ENCODE data around the gene CTNNBIP1.

DNA sequence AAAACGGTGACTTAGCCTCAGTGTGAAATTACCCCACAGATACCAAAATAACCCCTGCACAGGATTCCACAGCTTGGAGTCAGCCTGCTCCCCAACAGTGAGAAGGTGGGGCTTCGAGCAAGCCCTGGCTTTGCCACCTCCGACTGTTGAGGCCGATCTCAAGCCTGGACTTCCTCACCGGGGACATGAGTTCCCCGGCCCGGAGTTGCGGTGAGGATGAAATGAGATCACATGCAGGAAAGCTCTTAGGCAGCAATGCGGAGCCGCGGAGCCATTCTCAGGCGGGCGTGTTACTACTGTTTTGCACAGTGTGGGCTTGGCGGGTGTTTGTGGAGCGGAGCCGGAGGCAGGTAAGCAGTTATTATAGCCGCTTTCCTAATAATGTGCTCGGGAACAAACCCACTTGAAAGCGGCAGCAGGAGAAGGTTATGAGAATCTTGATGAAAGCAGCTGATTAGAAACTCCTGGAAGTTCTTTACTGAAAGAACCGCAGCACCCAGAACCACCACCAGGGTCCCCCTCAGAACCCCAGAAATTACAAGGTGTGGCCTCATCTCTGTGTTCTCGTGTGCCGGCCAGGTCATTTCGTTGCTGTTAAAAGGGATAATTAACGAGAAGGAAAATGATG, 82.4 kb downstream of the CTNNBIP1 start:
- TF ChIP-seq CTCF (optimal IDR thresholded peaks at IDR 0.05 in 1 of 3, IDR thresholded peaks at IDR 0.05 in 1 of 3, conservative IDR thresholded peaks at IDR 0.05 in 1 of 3; ENCODE audit: extremely low read depth in 1 of 3, insufficient read depth in 2 of 3, low read length in 3 of 3) (peak in 2 of 3 experiments; percentile 32 to 61), EZH2 (IDR thresholded peaks at IDR 0.05; ENCODE audit: low read length) (no peak)

Measured in keratinocyte (primary cell).